Parathyroid adenoma (tissue), 2 donors: Measurements from ENCODE around the gene ADA.
A peak's percentile ranks its signal among the peaks of the same experiment; 100 is the strongest.
"Not testable (repeated sequence)": the region's sequence is repeated elsewhere in the genome, so short reads cannot be mapped to it uniquely, and the experiment has no call there.

Experiments used
- H2AFZ ChIP-seq: fragments of 300-600 bp; sonication (generic); one replicate; pipeline ENCODE4 v1.7.0; 2017; ENCODE audit warnings: antibody characterized with exemption, mild to moderate bottlenecking
- H3K27ac ChIP-seq: fragments of 300-600 bp; sonication (generic); one replicate; pipeline ENCODE4 v1.7.0; 2017
- H3K27me3 ChIP-seq: fragments of 300-600 bp; sonication (generic); one replicate; pipeline ENCODE4 v1.7.0; 2017; ENCODE audit warnings: low read length; ENCODE audit not compliant: control insufficient read depth, insufficient read depth
- H3K36me3 ChIP-seq: fragments of 300-600 bp; sonication (generic); one replicate; pipeline ENCODE4 v1.7.0; 2017; ENCODE audit warnings: low read length; ENCODE audit not compliant: control insufficient read depth, insufficient read depth
- H3K4me1 ChIP-seq: fragments of 300-600 bp; sonication (generic); one replicate; pipeline ENCODE4 v1.7.0; 2017; ENCODE audit warnings: control low read depth
- H3K4me2 ChIP-seq: fragments of 300-600 bp; sonication (generic); one replicate; pipeline ENCODE4 v1.7.0; 2017; ENCODE audit warnings: low read length
- H3K4me3 ChIP-seq: fragments of 300-600 bp; sonication (generic); one replicate; pipeline ENCODE4 v1.7.0; 2017; ENCODE audit warnings: low read depth, low read length
- H3K79me2 ChIP-seq: fragments of 300-600 bp; sonication (generic); one replicate; pipeline ENCODE4 v1.7.0; 2017; ENCODE audit warnings: control low read depth
- H3K9ac ChIP-seq: fragments of 300-600 bp; sonication (generic); one replicate; pipeline ENCODE4 v1.7.0; 2017; ENCODE audit warnings: mild to moderate bottlenecking
- H3K9me3 ChIP-seq: fragments of 300-600 bp; sonication (generic); one replicate; pipeline ENCODE4 v1.7.0; 2017; ENCODE audit warnings: low read length; ENCODE audit not compliant: control insufficient read depth
- CTCF ChIP-seq: fragments of 300-600 bp; sonication (generic); IDR thresholded peaks from one replicate; pipeline ENCODE4 v1.7.0; 2017; ENCODE audit warnings: antibody characterized with exemption, mild to moderate bottlenecking
- donor health status: primary hyperparathyroidism.

ADA gene

GRCh38 chr20:44678990-44679611 lies 27.6 kb upstream of the ADA start:
- Histone ChIP-seq H2AFZ (no peak overlapping the region), H3K9ac (no peak overlapping the region), H3K4me3 (no peak overlapping the region), H3K4me2 (no peak overlapping the region), H3K27me3 (no peaks in the 10 kb centered on the region), H3K4me1 (no peaks in the 10 kb centered on the region), H3K27ac (no peak overlapping the region), H3K79me2 (no peaks in the 10 kb centered on the region), H3K9me3 (no peaks in the 10 kb centered on the region), H3K36me3 (no peaks in the 10 kb centered on the region)
- no peak for TF ChIP-seq CTCF

GRCh38 chr20:44678242-44678641 lies 26.7 kb upstream of the ADA start:
- Histone ChIP-seq H3K79me2 (no peaks in the 10 kb centered on the region), H3K4me3 (no peak overlapping the region), H3K9ac (no peak overlapping the region), H3K27me3 (no peaks in the 10 kb centered on the region), H3K9me3 (no peaks in the 10 kb centered on the region), H2AFZ (peak overlapping the region; percentile 59), H3K36me3 (no peaks in the 10 kb centered on the region), H3K4me1 (no peaks in the 10 kb centered on the region), H3K4me2 (no peak overlapping the region), H3K27ac (no peak overlapping the region)
- TF ChIP-seq CTCF, result no peak

GRCh38 chr20:44672318-44672902 lies 20.9 kb upstream of the ADA start:
- not testable (repeated sequence) for H3K27ac ChIP-seq, H3K9me3 ChIP-seq, H2AFZ ChIP-seq

GRCh38 chr20:44671541-44671940 lies 20.0 kb upstream of the ADA start:
- H3K4me2 ChIP-seq, H3K9ac ChIP-seq, H3K79me2 ChIP-seq, H3K4me3 ChIP-seq, H3K4me1 ChIP-seq, H3K9me3 ChIP-seq, H3K27ac ChIP-seq, H3K27me3 ChIP-seq, H2AFZ ChIP-seq, H3K36me3 ChIP-seq: not testable (repeated sequence)

More at GRCh38 chr20:44672318-44672902, 20.9 kb upstream of the ADA start:
- not testable (repeated sequence) for H3K79me2 ChIP-seq, H3K4me2 ChIP-seq, H3K4me1 ChIP-seq, H3K4me3 ChIP-seq, H3K36me3 ChIP-seq, H3K27me3 ChIP-seq, H3K9ac ChIP-seq

GRCh38 chr20:44670851-44671250 lies 19.4 kb upstream of the ADA start:
- not testable (repeated sequence) for H2AFZ ChIP-seq, H3K36me3 ChIP-seq, H3K9me3 ChIP-seq, H3K27ac ChIP-seq, H3K4me1 ChIP-seq, H3K9ac ChIP-seq, H3K4me2 ChIP-seq, H3K79me2 ChIP-seq, H3K27me3 ChIP-seq, H3K4me3 ChIP-seq

GRCh38 chr20:44666066-44666465 lies 14.6 kb upstream of the ADA start:
- Histone ChIP-seq H3K36me3 (no peaks in the 10 kb centered on the region), H3K4me1 (no peaks in the 10 kb centered on the region), H3K27me3 (no peaks in the 10 kb centered on the region), H3K9me3 (no peaks in the 10 kb centered on the region), H3K27ac (no peak overlapping the region), H3K9ac (no peak overlapping the region), H3K79me2 (no peaks in the 10 kb centered on the region), H3K4me3 (no peak overlapping the region), H2AFZ (no peak overlapping the region), H3K4me2 (no peak overlapping the region)
- TF ChIP-seq CTCF, result no peak
